WTC11 (cell line): ENCODE data around the gene TTC39A.

Experiments
- CTCF ChIP-seq: fragments of 200-600 bp; IDR thresholded peaks from 2 replicates; pipeline ENCODE4 v1.8.0; 2022; ENCODE audit warnings: antibody characterized with exemption
- HMGXB4 ChIP-seq: sonication (generic); formaldehyde crosslinking; IDR thresholded peaks from 2 replicates; pipeline ENCODE4 v1.8.1; 2023; ENCODE audit warnings: mild to moderate bottlenecking, moderate library complexity, missing genetic modification reagents
- ZNF423 ChIP-seq: fragments of 250-450 bp; sonication (Bioruptor Pico); IDR thresholded peaks from 2 replicates; pipeline ENCODE4 v2.1.2; 2022; ENCODE audit warnings: mild to moderate bottlenecking, moderate library complexity
- ZNF512 ChIP-seq: sonication (generic); formaldehyde crosslinking; IDR thresholded peaks from 2 replicates; pipeline ENCODE4 v1.8.1; 2022; ENCODE audit warnings: missing genetic modification reagents, borderline replicate concordance

- no peak for TF ChIP-seq ZNF512 (CRISPR knock-in tag)
- no peak for TF ChIP-seq CTCF
- TF ChIP-seq HMGXB4 (CRISPR knock-in tag), result no peak
- TF ChIP-seq ZNF423 (CRISPR knock-in tag), result no peak
Observed at GRCh38 chr1:51268634-51269033, 61.7 kb downstream of the TTC39A start.
